Smooth muscle cell (in vitro differentiated cells): ENCODE data around the gene ABLIM2. TPM values are rescaled to one million over a fixed set of nuclear protein-coding genes. Genes with fewer than 3 reads are reported as not detected.

ENCODE experiments used
- DNase-seq: peaks from one replicate; lab custom pipeline; 2025; ENCODE audit not compliant: unreplicated experiment; lab: John Stamatoyannopoulos, UW
- H2AFZ ChIP-seq: fragments of 200-600 bp; sonication (generic); 2 replicates; pipeline ENCODE4 v1.6.0; 2016; ENCODE audit warnings: antibody characterized with exemption, low read depth, mild to moderate bottlenecking
- H3F3A ChIP-seq: fragments of 200-600 bp; sonication (generic); 2 replicates; pipeline ENCODE4 v1.6.0; 2017; ENCODE audit warnings: antibody characterized with exemption, low read depth
- H3K27ac ChIP-seq: fragments of 200-600 bp; sonication (generic); 2 replicates; pipeline ENCODE4 v1.5.1; 2016; ENCODE audit warnings: low read depth, mild to moderate bottlenecking
- H3K27me3 ChIP-seq: fragments of 200-600 bp; sonication (generic); 2 replicates; pipeline ENCODE4 v1.6.1; 2016; ENCODE audit warnings: low read depth, mild to moderate bottlenecking
- H3K36me3 ChIP-seq: fragments of 200-600 bp; sonication (generic); 2 replicates; pipeline ENCODE4 v1.5.1; 2016; ENCODE audit warnings: low read depth
- H3K4me1 ChIP-seq: fragments of 200-600 bp; sonication (generic); 2 replicates; pipeline ENCODE4 v1.5.1; 2016; ENCODE audit warnings: low read depth
- H3K4me2 ChIP-seq: fragments of 200-600 bp; sonication (generic); 2 replicates; pipeline ENCODE4 v1.6.0; 2016; ENCODE audit warnings: mild to moderate bottlenecking
- H3K4me3 ChIP-seq: fragments of 200-600 bp; sonication (generic); 2 replicates; pipeline ENCODE4 v1.5.1; 2016; ENCODE audit warnings: mild to moderate bottlenecking
- H3K79me2 ChIP-seq: fragments of 200-600 bp; sonication (generic); 2 replicates; pipeline ENCODE4 v1.6.0; 2016; ENCODE audit warnings: low read depth, mild to moderate bottlenecking
- H3K9ac ChIP-seq: fragments of 200-600 bp; sonication (generic); 2 replicates; pipeline ENCODE4 v1.6.0; 2016; ENCODE audit warnings: low read depth
- H3K9me3 ChIP-seq: fragments of 200-600 bp; sonication (generic); replicated peaks from 2 replicates; pipeline ENCODE4 v1.5.1; 2016; ENCODE audit warnings: low read depth
- H4K20me1 ChIP-seq: fragments of 200-600 bp; sonication (generic); 2 replicates; pipeline ENCODE4 v1.6.0; 2016; ENCODE audit warnings: low read depth
- WGBS: methylation state at CpG from one replicate; pipeline ENCODE4 v1.1.7; 2016; ENCODE audit warnings: low lambda C conversion rate; 5-methylcytosine and 5-hydroxymethylcytosine counted together
- polyA plus RNA-seq: library from polyadenylated mRNA; unstranded; fragments of >200 nt; fragmentation: Nextera tagmentation; extraction: Ambion mirVana; gene quantifications from 2 replicates; pipeline ENCODE4 v1.2.1, GENCODE V29; 2016
- total RNA-seq: library from RNA; depleted of rRNA; stranded (reverse); fragments of >200 nt; gene quantifications from 2 replicates; pipeline ENCODE4 v1.2.3, GENCODE V29; 2014
- TF ChIP-seq, protein P1 (sequence below): fragments of 200-600 bp; sonication (generic); IDR thresholded peaks from 2 replicates; pipeline ENCODE4 v1.5.1; 2017; ENCODE audit warnings: borderline replicate concordance, mild to moderate bottlenecking, antibody characterized with exemption; ENCODE audit not compliant: insufficient read depth, poor library complexity, severe bottlenecking

Gene ABLIM2
- total and polyA plus RNA-seq, 2 experiments from 2014 or later = 0.08 TPM; not detected in 1

DNA sequence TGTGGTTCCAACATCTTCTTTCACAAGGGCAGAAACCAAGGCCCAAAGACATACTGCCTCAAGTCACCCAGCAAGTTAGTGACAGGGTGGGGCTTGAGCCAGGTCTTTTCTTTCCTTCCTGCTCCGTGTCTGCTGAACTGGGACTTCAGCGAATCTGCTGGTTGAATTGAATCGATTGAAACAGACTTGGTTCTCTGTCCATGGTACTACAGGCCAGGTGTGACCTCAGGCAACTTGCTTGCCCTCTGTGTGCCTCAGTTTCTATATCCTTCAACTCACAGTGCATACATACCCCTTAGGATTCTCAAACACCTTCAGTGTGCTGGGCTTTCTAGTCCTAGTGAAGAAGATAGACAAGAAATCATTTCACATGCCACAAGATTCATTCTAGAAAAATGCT lies 2.0 kb upstream of the ABLIM2 start:
- peaks cover 22% of the 10 kb centered on the region for H3K27me3 ChIP-seq
- no peaks in the 10 kb centered on the region for H4K20me1 ChIP-seq
- TF ChIP-seq, protein P1, sequence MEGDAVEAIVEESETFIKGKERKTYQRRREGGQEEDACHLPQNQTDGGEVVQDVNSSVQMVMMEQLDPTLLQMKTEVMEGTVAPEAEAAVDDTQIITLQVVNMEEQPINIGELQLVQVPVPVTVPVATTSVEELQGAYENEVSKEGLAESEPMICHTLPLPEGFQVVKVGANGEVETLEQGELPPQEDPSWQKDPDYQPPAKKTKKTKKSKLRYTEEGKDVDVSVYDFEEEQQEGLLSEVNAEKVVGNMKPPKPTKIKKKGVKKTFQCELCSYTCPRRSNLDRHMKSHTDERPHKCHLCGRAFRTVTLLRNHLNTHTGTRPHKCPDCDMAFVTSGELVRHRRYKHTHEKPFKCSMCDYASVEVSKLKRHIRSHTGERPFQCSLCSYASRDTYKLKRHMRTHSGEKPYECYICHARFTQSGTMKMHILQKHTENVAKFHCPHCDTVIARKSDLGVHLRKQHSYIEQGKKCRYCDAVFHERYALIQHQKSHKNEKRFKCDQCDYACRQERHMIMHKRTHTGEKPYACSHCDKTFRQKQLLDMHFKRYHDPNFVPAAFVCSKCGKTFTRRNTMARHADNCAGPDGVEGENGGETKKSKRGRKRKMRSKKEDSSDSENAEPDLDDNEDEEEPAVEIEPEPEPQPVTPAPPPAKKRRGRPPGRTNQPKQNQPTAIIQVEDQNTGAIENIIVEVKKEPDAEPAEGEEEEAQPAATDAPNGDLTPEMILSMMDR = no peak
- H3K4me2 ChIP-seq = no peak overlapping the region
- H3F3A ChIP-seq = no peaks in the 10 kb centered on the region
- no peaks in the 10 kb centered on the region for H3K36me3 ChIP-seq
- no peak overlapping the region for H3K4me3 ChIP-seq
- H3K9ac ChIP-seq = no peak overlapping the region
- H3K4me1 ChIP-seq = no peaks in the 10 kb centered on the region
- H3K27ac ChIP-seq = no peak overlapping the region
- no peak for DNase-seq
- H2AFZ ChIP-seq = no peak overlapping the region
- H3K9me3 ChIP-seq = no peaks in the 10 kb centered on the region
- H3K79me2 ChIP-seq = no peaks in the 10 kb centered on the region
- WGBS = 60% methylated on average over 3 of the region's 3 CpGs

DNA sequence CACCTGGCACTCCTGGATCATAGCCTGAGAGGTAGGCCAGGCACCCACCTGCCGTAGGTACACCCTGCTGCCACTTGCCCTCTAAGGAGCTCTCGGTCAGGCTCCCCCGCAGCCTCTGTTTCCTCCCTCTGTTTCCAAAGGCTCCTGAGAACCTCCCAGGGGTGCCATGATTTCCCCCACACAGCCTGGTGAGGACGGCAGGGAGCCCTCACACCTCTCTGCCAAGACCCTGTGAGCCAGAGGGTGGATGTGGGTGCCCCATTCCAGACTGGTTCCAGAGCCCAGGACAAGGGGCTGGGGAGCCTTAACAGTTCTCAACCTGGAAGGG lies 1.6 kb upstream of the ABLIM2 start:
- Histone ChIP-seq H3K9ac (no peak overlapping the region), H3K79me2 (no peaks in the 10 kb centered on the region), H2AFZ (no peak overlapping the region), H3K36me3 (no peaks in the 10 kb centered on the region), H3K9me3 (no peaks in the 10 kb centered on the region), H3K4me2 (no peak overlapping the region), H3K27ac (no peak overlapping the region), H3F3A (no peaks in the 10 kb centered on the region), H3K27me3 (peaks cover 22% of the 10 kb centered on the region), H3K4me1 (no peaks in the 10 kb centered on the region), H4K20me1 (no peaks in the 10 kb centered on the region), H3K4me3 (no peak overlapping the region)
- WGBS = 87% methylated on average over 4 of the region's 4 CpGs
- TF ChIP-seq, protein P1 = no peak
- no peak for DNase-seq

DNA sequence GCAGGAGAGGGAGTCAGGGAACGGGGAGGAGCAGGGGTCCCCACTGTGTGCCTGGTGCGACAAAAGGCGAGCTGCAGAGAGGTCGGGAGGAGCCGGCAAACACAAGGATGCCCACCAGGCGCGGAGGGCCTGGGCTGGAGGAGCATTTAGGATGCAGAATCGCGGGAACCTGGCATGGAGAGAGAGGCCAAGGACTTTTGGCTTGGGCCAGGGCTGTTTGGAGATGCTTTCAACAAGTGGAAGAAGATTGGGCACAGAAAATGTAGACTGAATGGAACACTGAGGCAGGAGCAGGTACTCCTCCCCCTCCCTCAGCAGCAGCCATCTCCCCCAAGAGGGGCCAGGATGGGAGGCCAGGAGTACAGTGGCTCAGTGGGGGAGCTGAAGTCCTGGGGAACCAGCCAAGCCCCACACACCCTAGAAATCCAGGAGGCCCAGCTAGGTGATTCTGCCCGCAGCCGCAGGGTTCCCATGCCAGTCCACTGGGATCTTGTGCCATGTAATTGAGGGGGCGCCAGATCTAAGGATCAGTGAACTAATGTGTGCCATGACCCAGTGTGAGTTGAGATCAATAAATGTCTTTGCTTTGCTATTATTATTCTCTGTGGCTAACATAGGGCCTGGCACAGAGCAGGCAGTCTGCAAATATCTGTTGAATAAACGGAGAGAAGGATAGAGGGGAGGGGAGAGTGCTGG lies 1.1 kb upstream of the ABLIM2 start:
- Histone ChIP-seq H3K4me2 (peak overlapping the region; percentile 97), H3F3A (no peaks in the 10 kb centered on the region), H3K27me3 (peaks cover 22% of the 10 kb centered on the region), H3K36me3 (no peaks in the 10 kb centered on the region), H3K27ac (no peak overlapping the region), H3K9me3 (no peaks in the 10 kb centered on the region), H4K20me1 (no peaks in the 10 kb centered on the region), H2AFZ (peak overlapping the region; percentile 94), H3K79me2 (no peaks in the 10 kb centered on the region), H3K9ac (peak overlapping the region; percentile 45), H3K4me3 (peak overlapping the region; percentile 80), H3K4me1 (no peaks in the 10 kb centered on the region)
- WGBS = 39% methylated on average over 13 of the region's 13 CpGs
- DNase-seq = no peak
- TF ChIP-seq, protein P1 = no peak
